ENCODE data around the gene RBFA. TPM values are rescaled to one million over a fixed set of nuclear protein-coding genes. Genes with fewer than 3 reads are reported as not detected.

The RBFA gene
- total and polyA plus RNA-seq, 2 donors (not counting 3 experiments of a cell fraction or from before 2014, with no cell fraction given) = 27.4 to 34.8 TPM

DNA sequence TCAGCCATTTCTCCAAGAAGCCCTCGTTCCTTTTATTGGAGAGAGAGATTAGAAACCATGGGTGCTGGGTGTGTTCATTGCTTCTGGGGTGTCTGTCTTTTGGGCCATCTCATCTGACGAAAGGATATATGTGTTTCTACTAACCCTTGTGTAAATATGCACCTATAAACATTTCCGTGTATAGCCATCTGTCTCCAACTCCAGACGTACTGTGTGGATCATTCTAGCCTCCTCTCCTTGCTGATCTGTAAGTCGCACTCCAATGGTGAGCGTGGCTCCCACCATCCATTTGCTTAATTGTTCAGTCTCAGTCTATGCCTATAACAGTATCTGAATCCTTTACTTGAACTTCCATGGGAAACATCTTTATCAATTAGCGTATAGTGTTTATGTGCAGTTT is 1.8 kb downstream of the RBFA start:
- Histone ChIP-seq H4K20me1 (replicated peaks; ENCODE audit: control insufficient read depth, extremely low read depth, insufficient read depth, low read length) (no peaks in the 10 kb centered on the region), H3K27me3 (ENCODE audit: control insufficient read depth in 2 of 2, insufficient read depth in 2 of 2, low read length in 2 of 2) (no peaks in the 10 kb centered on the region), H3K36me3 (ENCODE audit: control insufficient read depth in 2 of 2, extremely low read depth in 1 of 2, insufficient read depth in 2 of 2, low read length in 2 of 2) (no peaks in the 10 kb centered on the region), H3K9me3 (replicated peaks; ENCODE audit: control insufficient read depth, insufficient read depth, low read length) (no peaks in the 10 kb centered on the region), H3K4me1 (ENCODE audit: control insufficient read depth, extremely low read depth, insufficient read depth, low read length) (peaks cover 9% of the 10 kb centered on the region), H3K4me2 (ENCODE audit: insufficient read depth, low read length) (no peak overlapping the region), H3K9me1 (replicated peaks; ENCODE audit: control insufficient read depth, extremely low read depth, insufficient read depth, low read length) (no peaks in the 10 kb centered on the region), H3K27ac (ENCODE audit: insufficient read depth, low read depth, low read length) (no peak overlapping the region), H2AFZ (ENCODE audit: low read depth, low read length) (no peak overlapping the region), H3K9ac (replicated peaks; ENCODE audit: extremely low read depth, insufficient read depth, low read length) (no peak overlapping the region), H3K79me2 (ENCODE audit: control insufficient read depth, insufficient read depth, low read length) (peaks cover 18% of the 10 kb centered on the region), H3K4me3 (replicated peaks in 1 of 3; ENCODE audit: insufficient read depth in 1 of 3, low read depth in 1 of 3, low read length in 3 of 3) (no peak overlapping the region)
- FAIRE-seq (no peak), DNase-seq (ENCODE audit: low read depth, low spot score) (no peak)
- no peak for TF ChIP-seq GATA2 (IDR thresholded peaks at IDR 0.05; ENCODE audit: insufficient read depth, insufficient read length, low read depth, low read length)
- TF ChIP-seq, protein P1, sequence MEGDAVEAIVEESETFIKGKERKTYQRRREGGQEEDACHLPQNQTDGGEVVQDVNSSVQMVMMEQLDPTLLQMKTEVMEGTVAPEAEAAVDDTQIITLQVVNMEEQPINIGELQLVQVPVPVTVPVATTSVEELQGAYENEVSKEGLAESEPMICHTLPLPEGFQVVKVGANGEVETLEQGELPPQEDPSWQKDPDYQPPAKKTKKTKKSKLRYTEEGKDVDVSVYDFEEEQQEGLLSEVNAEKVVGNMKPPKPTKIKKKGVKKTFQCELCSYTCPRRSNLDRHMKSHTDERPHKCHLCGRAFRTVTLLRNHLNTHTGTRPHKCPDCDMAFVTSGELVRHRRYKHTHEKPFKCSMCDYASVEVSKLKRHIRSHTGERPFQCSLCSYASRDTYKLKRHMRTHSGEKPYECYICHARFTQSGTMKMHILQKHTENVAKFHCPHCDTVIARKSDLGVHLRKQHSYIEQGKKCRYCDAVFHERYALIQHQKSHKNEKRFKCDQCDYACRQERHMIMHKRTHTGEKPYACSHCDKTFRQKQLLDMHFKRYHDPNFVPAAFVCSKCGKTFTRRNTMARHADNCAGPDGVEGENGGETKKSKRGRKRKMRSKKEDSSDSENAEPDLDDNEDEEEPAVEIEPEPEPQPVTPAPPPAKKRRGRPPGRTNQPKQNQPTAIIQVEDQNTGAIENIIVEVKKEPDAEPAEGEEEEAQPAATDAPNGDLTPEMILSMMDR (IDR thresholded peaks at IDR 0.05; ENCODE audit: extremely low read depth in 1 of 2, insufficient read depth in 1 of 2, low read depth in 1 of 2, low read length in 2 of 2) = no peak
- TF ChIP-seq JUN (IDR thresholded peaks at IDR 0.05; ENCODE audit: borderline replicate concordance, insufficient read depth, insufficient read length, low read depth) = no peak
- TF ChIP-seq, protein P2, sequence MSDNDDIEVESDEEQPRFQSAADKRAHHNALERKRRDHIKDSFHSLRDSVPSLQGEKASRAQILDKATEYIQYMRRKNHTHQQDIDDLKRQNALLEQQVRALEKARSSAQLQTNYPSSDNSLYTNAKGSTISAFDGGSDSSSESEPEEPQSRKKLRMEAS (IDR thresholded peaks at IDR 0.05; ENCODE audit: insufficient read depth, insufficient read length) = no peak
- no peak for TF ChIP-seq EZH2 (IDR thresholded peaks at IDR 0.05; ENCODE audit: borderline replicate concordance, low read depth, low read length, severe bottlenecking)
- no peak for TF ChIP-seq FOS (IDR thresholded peaks at IDR 0.05; ENCODE audit: borderline replicate concordance, insufficient read depth, low read length)
- CTCF ChIA-PET = no interaction called here
- dilution Hi-C loops (cut with MboI; ENCODE audit: extremely low pct_ligation_motif_present, low sequenced_read_pairs) (no loop called here), intact Hi-C loops (cut with micrococcal nuclease) (loop anchor here (10.0 kb wide), 1 partner anchor 651 kb away; no protein-coding TSS in a partner anchor)
- no TSS peak for BruUV-seq (replicated peaks)
- POLR2A ChIA-PET = interaction anchor here (2.6 kb wide), 1 partner anchor 73 kb away, joined by 9 read pairs; the partner anchor contains the start of gene ADNP2
